T-helper 9 cell (primary cell): ENCODE results near the gene PRH2.

Experiments
- DNase-seq: peaks from one replicate; pipeline ENCODE4 v3.0.0-alpha.2; 2020

Gene PRH2

DNA sequence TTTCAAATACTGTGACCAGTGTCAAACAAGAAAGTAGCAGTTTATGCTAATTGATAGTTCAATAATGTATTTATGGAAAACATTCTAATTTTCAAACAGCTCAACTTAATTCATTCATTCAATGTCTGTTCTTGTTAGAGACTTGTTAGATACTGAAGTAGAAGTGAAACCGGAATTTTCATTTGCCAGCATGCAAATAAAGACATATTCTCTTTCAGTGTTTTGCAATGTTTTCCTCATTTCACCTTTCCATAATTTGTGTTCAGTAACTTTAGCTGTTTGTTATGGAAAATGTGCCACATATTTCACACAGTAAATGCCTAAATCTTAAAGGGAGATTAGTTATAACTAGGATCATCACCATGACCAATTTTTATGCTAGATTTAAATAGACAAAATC lies 36.4 kb downstream of the PRH2 start:
- DNase-seq, result no peak

DNA sequence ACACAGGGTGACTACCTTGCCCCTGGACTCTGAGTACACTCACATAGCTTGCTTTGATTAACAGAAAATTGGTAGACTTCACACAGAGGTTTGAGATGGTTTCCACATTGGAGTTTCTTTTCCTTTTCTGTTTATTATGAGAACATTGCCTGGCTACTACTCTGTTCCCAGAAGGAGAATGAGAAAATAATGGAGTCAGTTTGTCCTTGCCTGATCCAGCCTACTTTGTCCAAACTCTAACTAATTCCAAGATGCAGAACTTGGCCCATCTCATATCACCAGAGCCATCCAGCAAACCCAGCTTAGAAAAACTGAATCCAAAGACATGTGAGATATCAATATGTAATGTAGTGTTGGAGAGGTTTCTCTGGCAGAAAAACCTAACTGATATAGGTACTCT lies 37.3 kb downstream of the PRH2 start:
- no peak for DNase-seq

DNA sequence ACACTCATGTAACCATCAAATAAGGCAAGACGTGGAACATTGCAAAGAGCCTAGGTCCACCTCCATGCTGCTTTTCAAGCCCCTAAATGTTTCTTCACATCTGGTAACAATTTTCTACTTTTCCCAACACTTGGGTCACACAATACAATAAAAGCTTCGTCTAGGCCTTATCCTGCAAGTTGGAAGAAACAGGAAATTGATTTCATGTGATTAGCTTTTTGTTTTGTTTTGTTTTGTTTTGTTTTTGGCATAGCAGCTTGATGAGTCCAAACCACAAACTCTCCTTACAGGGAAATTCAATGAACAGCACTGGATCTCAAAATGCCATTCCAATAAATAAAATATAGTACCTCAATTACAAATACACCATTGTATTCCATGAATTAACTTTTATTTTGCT lies 38.4 kb downstream of the PRH2 start:
- DNase-seq, result no peak

DNA sequence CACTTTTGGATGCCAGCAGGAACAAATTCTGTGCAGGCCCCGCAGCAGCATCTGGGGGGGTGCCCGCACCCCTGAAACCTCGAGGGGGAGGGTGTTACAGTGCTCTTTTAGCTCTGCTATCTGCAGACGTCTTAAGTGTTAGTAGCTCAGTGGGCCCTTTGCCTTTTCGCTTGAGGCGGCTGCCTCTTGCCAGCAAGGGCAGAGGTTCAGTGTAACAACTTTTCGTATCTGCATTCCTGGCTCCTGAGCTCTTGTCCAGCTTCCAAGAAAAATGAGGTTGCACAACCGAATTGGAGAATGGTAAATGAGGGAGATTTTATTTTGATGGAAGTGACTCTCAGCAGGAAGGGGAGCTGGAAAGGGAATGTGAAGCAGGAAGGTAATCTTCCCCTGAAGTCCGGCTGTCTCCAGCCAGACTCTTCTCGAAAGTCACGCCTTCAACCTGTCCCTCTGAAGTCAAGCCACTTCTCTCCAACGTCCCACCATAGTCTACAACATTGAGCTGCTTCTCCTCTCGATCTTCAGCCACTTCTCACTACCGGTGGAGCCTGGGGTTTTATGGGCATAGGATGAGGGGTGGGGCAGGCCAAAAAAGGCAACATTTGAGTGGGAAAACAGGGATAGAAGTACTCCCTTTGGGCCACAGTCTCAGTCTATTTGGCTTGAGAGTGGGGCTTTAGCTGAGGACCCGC lies 39.9 kb downstream of the PRH2 start:
- no peak for DNase-seq

DNA sequence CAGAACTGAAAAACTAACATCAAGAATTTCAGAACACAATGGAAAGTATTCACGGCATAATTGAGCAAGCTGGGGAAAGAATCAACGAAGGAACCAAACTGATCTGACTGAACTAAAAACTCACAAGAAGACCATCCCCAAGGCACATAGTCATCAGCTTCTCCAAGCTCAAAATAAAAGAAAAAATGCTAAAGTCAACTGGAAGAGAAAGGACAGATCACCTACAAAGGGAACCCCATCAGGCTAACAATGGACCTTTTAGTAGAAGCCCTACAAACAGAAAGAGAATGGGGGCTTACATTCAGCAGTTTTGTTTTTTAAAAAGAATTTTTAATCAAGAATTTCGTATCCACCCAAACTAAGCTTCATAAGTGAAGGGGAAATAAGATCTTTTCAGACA lies 45.9 kb downstream of the PRH2 start:
- DNase-seq, result no peak

DNA sequence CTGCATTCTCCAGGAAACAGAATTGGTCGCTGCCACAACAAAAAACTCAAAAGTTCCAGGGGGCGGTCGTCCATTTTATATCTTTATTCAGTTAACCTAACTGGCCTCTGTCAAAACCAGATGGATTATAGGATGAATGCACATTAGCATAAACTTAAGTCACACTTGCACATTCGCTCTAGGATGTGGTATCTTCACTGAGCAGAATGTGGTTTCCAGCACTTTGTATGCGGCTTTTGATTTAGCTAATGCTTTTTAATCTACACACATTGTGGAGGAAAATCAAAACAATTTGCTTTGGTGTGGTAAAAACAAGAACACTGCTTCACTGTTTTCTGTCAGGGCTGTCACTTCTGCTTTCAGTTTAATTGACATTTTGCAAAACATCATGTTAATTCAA lies 53.2 kb downstream of the PRH2 start:
- peak; percentile 7 for DNase-seq
